ENCODE data around the gene GLIS1. TPM values are rescaled to one million over a fixed set of nuclear protein-coding genes. Genes with fewer than 3 reads are reported as not detected.

GLIS1 gene
- total and polyA plus RNA-seq, 2 experiments from 2014 or later: 0.26 to 0.31 TPM

- no peak for TF ChIP-seq REST (IDR thresholded peaks at IDR 0.05; ENCODE audit: unreplicated experiment)
Observed at GRCh38 chr1:53516181-53516580, 222.8 kb downstream of the GLIS1 start (continued).

GRCh38 chr1:53514436-53514835 lies 224.5 kb downstream of the GLIS1 start:
- Histone ChIP-seq H3K4me3 (no peak overlapping the region), H3F3A (replicated peaks; ENCODE audit: low read depth) (no peaks in the 10 kb centered on the region), H4K20me1 (replicated peaks; ENCODE audit: insufficient read depth) (no peaks in the 10 kb centered on the region), H3K36me3 (ENCODE audit: insufficient read depth) (no peaks in the 10 kb centered on the region), H3K9me2 (ENCODE audit: insufficient read depth) (no peaks in the 10 kb centered on the region), H3K27ac (ENCODE audit: low read depth) (no peak overlapping the region), H3K4me1 (ENCODE audit: insufficient read depth) (no peaks in the 10 kb centered on the region), H2AFZ (no peak overlapping the region), H3K4me2 (no peak overlapping the region), H3K79me2 (replicated peaks; ENCODE audit: insufficient read depth) (no peaks in the 10 kb centered on the region), H3K27me3 (ENCODE audit: insufficient read depth) (no peaks in the 10 kb centered on the region)
- TF ChIP-seq ZNF114 (CRISPR knock-in tag; IDR thresholded peaks at IDR 0.05) (no peak), NANOG (IDR thresholded peaks at IDR 0.05; ENCODE audit: borderline replicate concordance) (no peak), JUNB (IDR thresholded peaks at IDR 0.05; ENCODE audit: unreplicated experiment) (no peak), ETS1 (IDR thresholded peaks at IDR 0.05) (no peak)
- no peaks in the 10 kb centered on the region for H3K9me3 Mint-ChIP-seq
- no peak overlapping the region for H3K4me3 Mint-ChIP-seq
- H3K27ac Mint-ChIP-seq: no peak overlapping the region
- H3K4me1 Mint-ChIP-seq: peaks cover 16% of the 10 kb centered on the region
- DNase-seq (ENCODE audit: low spot score) (no peak), ATAC-seq (no peak)
- no peaks in the 10 kb centered on the region for H3K36me3 Mint-ChIP-seq (ENCODE audit: low read depth)
- peaks cover 4% of the 10 kb centered on the region for H3K27me3 Mint-ChIP-seq (ENCODE audit: insufficient read depth, low read depth, poor library complexity)

- Histone ChIP-seq H4K20me1 (replicated peaks; ENCODE audit: insufficient read depth) (no peaks in the 10 kb centered on the region), H3F3A (replicated peaks; ENCODE audit: low read depth) (no peaks in the 10 kb centered on the region), H3K4me3 (no peak overlapping the region), H3K27me3 (ENCODE audit: insufficient read depth) (no peaks in the 10 kb centered on the region), H2AFZ (no peak overlapping the region), H3K36me3 (ENCODE audit: insufficient read depth) (no peaks in the 10 kb centered on the region), H3K79me2 (replicated peaks; ENCODE audit: insufficient read depth) (no peaks in the 10 kb centered on the region), H3K9me2 (ENCODE audit: insufficient read depth) (no peaks in the 10 kb centered on the region), H3K27ac (ENCODE audit: low read depth) (no peak overlapping the region), H3K4me2 (no peak overlapping the region), H3K4me1 (ENCODE audit: insufficient read depth) (no peaks in the 10 kb centered on the region)
- H3K4me1 Mint-ChIP-seq: peaks cover 17% of the 10 kb centered on the region
- no peak overlapping the region for H3K4me3 Mint-ChIP-seq
- ATAC-seq (no peak), DNase-seq (ENCODE audit: low spot score) (no peak)
- peaks cover 5% of the 10 kb centered on the region for H3K27me3 Mint-ChIP-seq (ENCODE audit: insufficient read depth, low read depth, poor library complexity)
- no peaks in the 10 kb centered on the region for H3K9me3 Mint-ChIP-seq
- H3K36me3 Mint-ChIP-seq (ENCODE audit: low read depth): no peaks in the 10 kb centered on the region
- no peak overlapping the region for H3K27ac Mint-ChIP-seq
- no peak for TF ChIP-seq POLR2AphosphoS5 (IDR thresholded peaks at IDR 0.05; ENCODE audit: low read depth)
- TF ChIP-seq ZNF331 (CRISPR knock-in tag; IDR thresholded peaks at IDR 0.05; ENCODE audit: low read depth): no peak
- TF ChIP-seq NANOG (IDR thresholded peaks at IDR 0.05; ENCODE audit: borderline replicate concordance): no peak
- no peak for TF ChIP-seq JUNB (IDR thresholded peaks at IDR 0.05; ENCODE audit: unreplicated experiment)
- no peak for TF ChIP-seq ETS1 (IDR thresholded peaks at IDR 0.05)
- TF ChIP-seq EZH2phosphoT487 (IDR thresholded peaks at IDR 0.05; ENCODE audit: unreplicated experiment): no peak
- no peak for TF ChIP-seq ZNF114 (CRISPR knock-in tag; IDR thresholded peaks at IDR 0.05)
- no peak for TF ChIP-seq EZH2 (IDR thresholded peaks at IDR 0.05; ENCODE audit: low read depth, unreplicated experiment)
- no peak for TF ChIP-seq CTCF (conservative IDR thresholded peaks at IDR 0.05; ENCODE audit: low read depth in 2 of 2)
- TF ChIP-seq CREB1 (CRISPR knock-in tag; IDR thresholded peaks at IDR 0.05; ENCODE audit: low read depth): no peak
- no peak for TF ChIP-seq STAT1 (IDR thresholded peaks at IDR 0.05; ENCODE audit: unreplicated experiment)
- no peak for TF ChIP-seq REST (IDR thresholded peaks at IDR 0.05; ENCODE audit: unreplicated experiment)
Observed at GRCh38 chr1:53513846-53514245, 225.1 kb downstream of the GLIS1 start.

All from GM23338 (cell line).